GM15510 (cell line): ENCODE measurements around the gene VARS2.
A peak's percentile ranks its signal among the peaks of the same experiment; 100 is the strongest.

Experiments used
- POLR2A ChIP-seq: IDR thresholded peaks from 3 replicates; pipeline ENCODE4 v1.6.1; 2011; ENCODE audit warnings: borderline replicate concordance; ENCODE audit not compliant: insufficient read length; ENCODE audit errors: extremely low read depth

VARS2 gene

DNA sequence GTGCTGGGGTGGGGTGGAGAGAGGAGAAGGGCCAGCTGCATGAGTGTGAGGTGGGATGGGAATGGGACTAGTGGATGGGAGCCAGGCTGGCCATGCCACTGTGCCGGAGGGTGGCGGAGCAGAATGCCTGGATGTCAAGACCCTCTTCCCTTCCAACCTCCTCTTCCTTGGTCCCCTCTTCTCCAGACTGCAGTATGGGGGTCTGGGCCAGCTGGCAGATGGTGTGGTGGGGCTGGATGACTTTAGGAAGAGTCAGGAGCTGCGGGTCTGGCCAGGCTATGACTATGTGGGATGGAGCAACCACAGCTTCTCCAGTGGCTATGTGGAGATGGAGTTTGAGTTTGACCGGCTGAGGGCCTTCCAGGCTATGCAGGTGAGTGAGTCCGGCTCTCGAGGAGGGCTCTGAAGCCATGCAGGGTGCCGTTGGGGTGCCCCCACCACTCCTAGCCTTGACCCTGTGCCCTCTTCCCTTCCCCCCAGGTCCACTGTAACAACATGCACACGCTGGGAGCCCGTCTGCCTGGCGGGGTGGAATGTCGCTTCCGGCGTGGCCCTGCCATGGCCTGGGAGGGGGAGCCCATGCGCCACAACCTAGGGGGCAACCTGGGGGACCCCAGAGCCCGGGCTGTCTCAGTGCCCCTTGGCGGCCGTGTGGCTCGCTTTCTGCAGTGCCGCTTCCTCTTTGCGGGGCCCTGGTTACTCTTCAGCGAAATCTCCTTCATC, 22.1 kb upstream of the VARS2 start:
- no peak for TF ChIP-seq POLR2A

DNA sequence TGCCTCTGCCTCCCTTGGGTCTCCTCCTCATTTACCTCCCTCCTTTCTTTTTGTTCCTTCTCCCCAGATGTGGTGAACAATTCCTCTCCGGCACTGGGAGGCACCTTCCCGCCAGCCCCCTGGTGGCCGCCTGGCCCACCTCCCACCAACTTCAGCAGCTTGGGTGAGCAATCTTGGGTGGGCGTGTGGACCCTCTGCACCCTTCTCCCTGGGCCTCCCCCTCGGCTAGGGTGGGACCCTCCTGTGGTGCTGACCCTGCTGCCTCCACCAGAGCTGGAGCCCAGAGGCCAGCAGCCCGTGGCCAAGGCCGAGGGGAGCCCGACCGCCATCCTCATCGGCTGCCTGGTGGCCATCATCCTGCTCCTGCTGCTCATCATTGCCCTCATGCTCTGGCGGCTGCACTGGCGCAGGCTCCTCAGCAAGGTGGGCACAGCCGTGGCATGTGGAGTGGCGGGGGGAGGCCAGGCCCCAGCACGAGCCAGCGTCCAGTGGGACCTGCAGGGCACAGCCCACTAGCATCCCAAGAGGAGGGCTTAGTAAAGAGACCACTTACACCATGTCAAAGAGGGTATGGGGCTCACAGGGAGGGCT, 20.9 kb upstream of the VARS2 start:
- no peak for TF ChIP-seq POLR2A

DNA sequence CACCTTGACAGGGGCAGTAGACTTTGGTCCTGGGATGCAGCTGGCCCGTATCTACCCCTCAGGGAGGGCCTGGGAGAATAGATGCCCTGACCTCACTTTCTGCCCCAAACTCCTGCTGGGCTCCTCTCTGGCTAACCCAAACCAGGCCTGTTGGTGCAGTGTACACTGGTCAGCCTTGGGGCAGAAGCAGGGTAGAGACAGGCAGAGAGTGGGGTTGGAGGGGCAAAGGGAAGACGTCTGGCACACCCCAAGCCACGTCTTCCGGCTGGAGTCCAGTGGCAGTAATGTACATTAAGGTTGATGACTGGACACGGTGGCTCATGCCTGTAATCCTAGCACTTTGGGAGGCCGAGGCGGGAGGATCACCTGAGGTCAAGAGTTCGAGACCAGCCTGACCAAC, 20.4 kb upstream of the VARS2 start:
- TF ChIP-seq POLR2A: no peak

DNA sequence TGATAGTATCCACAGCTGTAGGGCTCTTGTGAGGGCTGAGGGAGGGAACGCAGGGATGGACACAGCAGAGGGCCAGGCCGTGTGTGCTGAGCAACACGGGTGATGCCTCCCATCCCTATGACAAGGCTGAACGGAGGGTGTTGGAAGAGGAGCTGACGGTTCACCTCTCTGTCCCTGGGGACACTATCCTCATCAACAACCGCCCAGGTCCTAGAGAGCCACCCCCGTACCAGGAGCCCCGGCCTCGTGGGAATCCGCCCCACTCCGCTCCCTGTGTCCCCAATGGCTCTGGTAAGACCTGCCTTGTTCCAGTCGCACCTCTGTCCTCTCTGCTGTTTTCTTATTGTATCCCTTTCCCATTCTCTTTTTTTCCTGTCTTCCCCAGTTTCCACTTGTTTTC, 19.7 kb upstream of the VARS2 start:
- TF ChIP-seq POLR2A: no peak

DNA sequence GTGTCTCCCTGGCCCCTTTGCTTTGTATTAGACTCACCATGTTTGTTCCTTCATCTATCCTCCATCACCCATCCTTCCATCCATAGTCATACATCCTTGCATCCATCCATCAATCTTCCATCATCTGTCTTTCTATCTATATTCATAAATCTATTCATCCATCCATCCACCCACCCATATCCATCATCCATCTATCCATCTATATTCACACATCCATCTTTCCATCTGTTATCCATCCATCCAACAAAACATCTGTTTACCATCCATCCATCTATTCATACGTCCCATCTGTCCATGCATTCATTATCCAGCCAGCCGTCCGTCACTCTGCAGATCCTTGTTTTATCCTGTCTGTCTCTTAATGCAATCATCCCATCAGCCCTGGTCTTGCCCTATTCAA, 19.1 kb upstream of the VARS2 start:
- TF ChIP-seq POLR2A: no peak

DNA sequence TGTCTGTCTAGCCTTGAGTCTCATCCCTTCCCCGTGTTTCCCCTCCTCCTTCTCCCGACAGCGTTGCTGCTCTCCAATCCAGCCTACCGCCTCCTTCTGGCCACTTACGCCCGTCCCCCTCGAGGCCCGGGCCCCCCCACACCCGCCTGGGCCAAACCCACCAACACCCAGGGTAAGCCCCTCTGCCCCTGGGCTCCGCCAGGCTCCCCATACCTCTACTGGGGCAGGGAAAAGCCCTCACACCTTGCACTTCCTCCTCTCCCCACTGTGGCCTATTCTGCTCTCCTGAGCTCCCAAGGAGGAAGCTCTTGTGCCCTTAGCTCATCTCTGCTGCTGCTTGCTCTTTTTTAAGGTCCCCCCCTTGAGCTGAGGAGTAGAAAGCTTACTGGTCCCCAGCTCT, 18.7 kb upstream of the VARS2 start:
- TF ChIP-seq POLR2A: no peak

DNA sequence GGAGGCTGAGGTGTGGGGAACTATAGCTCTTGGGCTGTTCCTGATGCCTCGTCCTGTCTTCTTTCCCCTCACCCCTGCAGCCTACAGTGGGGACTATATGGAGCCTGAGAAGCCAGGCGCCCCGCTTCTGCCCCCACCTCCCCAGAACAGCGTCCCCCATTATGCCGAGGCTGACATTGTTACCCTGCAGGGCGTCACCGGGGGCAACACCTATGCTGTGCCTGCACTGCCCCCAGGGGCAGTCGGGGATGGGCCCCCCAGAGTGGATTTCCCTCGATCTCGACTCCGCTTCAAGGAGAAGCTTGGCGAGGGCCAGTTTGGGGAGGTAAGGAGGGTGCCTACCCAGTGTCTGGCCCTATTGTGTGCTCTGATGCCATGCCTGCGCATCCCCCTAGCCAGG, 17.5 kb upstream of the VARS2 start:
- no peak for TF ChIP-seq POLR2A

DNA sequence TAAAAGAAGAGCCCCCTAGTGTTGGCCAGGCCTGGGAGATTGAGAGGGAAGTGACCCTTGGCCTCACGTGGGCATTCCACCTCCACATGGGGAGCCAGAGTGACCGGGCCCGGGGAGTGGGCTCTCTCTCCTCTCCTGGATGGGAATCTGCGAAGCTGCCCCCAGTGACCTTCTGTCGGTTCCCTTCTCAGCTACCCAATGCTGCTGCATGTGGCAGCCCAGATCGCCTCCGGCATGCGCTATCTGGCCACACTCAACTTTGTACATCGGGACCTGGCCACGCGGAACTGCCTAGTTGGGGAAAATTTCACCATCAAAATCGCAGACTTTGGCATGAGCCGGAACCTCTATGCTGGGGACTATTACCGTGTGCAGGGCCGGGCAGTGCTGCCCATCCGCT, 16.2 kb upstream of the VARS2 start:
- no peak for TF ChIP-seq POLR2A

DNA sequence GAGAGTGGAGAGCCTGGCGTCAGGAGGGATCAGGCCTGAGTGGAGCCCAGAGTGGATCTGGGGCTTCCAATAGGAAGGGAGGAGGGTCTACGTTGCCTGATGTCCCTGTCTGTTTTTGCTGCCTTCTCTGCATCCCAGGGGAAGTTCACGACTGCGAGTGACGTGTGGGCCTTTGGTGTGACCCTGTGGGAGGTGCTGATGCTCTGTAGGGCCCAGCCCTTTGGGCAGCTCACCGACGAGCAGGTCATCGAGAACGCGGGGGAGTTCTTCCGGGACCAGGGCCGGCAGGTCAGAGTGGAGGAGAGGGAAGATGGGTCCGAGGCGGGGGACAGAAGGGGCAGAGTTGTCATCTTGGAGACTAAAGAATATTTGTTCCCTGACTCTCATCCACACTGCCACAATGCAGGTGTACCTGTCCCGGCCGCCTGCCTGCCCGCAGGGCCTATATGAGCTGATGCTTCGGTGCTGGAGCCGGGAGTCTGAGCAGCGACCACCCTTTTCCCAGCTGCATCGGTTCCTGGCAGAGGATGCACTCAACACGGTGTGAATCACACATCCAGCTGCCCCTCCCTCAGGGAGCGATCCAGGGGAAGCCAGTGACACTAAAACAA, 15.2 kb upstream of the VARS2 start:
- TF ChIP-seq POLR2A: no peak

DNA sequence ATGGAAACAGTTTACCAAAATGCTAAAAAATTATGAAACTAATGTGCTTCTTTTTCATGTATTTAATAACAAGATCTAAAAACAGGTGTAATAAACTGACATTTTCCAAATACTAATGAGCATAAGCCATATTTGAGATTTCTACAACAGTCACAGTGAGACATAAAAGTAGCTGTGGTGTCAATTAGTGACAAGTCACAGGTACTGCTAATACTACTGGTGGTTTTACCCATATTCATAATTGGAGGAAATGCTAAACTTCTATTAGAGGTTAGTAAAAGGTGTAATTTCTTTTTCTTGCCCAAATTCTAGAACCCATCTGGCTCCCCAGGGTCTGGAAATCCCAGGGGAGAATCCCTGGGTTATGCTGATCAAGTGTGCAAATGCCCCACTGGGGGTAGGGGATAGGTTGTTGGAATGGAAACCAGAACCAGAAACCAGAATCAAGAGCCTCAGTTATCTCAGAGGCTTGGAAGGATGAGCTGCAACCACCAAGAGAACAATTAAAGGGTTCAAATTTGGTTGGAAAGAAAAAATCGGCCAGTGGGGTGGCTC, 13.1 kb upstream of the VARS2 start:
- no peak for TF ChIP-seq POLR2A

DNA sequence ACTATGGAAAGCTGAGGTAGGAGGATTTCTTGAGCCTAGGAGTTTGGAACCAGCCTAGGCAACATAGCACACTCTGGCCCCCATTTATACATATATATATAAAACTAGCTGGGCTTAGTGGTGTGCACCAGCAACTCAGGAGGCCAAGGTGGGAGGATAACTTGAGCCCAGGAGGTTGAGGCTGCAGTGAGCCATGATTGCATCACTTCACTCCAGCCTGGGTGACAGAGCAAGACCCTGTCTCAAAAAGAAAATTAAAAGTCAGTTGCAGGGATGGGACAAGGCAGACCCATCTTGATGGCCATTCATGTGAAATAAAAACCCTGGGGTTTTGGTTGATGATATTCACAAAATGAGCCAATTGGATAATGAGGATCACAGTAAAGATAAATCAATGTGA, 12.6 kb upstream of the VARS2 start:
- TF ChIP-seq POLR2A: no peak

DNA sequence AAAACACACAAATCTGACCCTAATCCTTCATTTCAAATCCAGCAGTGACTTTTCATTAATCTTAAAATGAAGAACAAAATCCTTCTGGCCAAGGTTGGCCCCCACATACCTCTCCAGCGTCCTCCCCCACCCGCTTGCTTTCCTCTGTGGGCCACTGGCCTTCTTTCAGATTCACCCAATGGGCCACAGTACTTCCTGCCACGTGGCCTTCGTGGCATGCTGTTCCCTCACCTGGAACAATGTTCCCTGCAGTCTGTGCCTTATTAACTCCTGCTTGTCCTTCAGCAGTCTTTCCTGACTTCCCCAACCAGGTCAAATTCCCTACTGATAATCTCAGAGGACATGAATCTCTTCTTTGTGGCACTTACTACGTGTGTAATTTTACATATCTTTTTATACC, 11.3 kb upstream of the VARS2 start:
- no peak for TF ChIP-seq POLR2A

DNA sequence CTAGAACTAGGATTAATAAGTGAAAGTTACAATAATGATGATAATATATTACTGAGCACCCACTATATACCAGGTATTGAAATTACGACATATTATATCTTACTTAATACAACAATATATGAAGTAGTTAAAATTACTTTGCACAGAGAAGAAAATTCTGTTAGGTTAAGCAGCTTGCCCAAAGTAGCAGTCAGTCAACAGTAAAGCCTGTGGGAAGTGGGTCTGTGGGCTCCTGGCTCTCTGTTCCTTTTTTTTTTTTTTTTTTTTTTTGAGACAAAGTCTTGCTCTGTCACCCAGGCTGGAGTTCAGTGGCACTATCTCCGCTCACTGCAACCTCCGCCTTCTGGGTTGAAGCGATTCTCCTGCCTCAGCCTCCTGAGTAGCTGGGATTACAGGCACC, 10.8 kb upstream of the VARS2 start:
- TF ChIP-seq POLR2A: no peak

DNA sequence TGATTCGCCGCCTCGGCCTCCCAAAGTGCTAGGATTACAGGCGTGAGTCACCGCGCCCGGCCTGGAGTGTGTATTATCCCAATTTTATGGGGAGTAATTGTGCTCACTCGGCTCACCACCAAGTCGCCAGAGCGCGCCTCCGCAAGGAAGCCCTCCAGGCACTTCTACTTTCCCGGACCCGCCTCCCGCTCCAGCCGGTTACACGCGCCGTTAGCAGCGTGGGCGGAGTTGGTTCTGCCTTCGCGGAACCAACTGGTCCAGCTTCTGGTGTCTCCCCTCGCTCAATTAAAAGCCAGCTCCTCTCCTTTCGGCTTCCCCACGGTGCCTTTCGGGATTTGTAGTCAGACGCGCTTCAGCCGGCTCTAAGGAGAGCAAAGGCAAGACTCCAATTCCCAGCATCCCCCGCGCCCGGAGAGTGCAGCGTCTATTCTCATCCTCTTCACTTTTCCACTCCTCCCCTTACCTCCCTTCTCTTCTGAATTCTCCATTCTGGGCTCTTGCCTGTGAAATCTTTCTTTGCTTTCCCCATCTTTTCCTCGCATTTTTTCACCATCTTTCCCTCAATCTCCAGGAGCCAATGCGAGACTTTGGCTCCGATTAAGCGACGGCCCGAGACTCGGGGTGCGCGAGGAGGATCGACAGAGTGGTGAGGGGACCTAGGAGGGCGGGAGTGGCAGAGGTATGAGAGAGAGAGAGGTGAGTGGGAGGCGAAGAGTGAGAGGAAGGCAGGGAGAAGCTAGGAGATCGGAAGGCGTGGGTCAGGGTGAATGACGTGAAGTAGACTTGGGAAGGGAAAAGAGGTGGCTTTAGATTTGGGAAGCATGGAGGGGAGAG, 6.1 kb upstream of the VARS2 start, which contains the start of gene GTF2H4:
GTF2H4 (plus strand) TSS at position 450 of the 834 bp plus-strand sequence.
- peak; percentile 60 for TF ChIP-seq POLR2A

DNA sequence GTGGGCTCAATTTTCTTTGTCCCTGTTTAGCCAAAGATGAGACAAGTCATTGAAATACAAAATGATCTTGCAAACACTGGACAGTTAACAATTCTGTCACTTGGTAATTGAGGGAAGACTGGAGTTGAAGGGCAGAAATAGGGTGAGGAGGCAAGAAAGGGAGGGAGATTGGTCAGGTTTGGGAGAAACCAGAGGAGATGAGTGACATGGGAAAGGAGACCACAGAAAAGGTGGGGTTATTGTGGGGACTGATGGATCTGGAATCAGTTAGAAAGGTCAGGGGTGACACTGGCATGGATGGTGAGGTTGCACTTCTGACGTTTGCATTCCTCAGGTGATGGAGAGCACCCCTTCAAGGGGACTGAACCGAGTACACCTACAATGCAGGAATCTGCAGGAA, 5.3 kb upstream of the VARS2 start:
- TF ChIP-seq POLR2A: no peak
